MM.1S (cell line): ENCODE results near the gene FAM227B.

ENCODE experiments used
- EZH2 ChIP-seq: fragments of 300-600 bp; sonication (generic); optimal IDR thresholded peaks from 2 replicates; pipeline ENCODE3; 2017; ENCODE audit warnings: low read depth, mild to moderate bottlenecking, antibody characterized with exemption, low read length, mixed read lengths
- EZH2phosphoT487 ChIP-seq: fragments of 300-600 bp; sonication (generic); IDR thresholded peaks from 2 replicates; pipeline ENCODE4 v1.6.1; 2018; ENCODE audit warnings: antibody characterized with exemption, low read length
- TF ChIP-seq, protein P1 (sequence below): fragments of 300-600 bp; sonication (generic); IDR thresholded peaks from 2 replicates; pipeline ENCODE4 v1.5.1; 2016; ENCODE audit warnings: antibody characterized with exemption, low read length, mixed read lengths

GRCh38 chr15:49427372-49427771, 193.2 kb downstream of the FAM227B start:
- TF ChIP-seq, protein P1, sequence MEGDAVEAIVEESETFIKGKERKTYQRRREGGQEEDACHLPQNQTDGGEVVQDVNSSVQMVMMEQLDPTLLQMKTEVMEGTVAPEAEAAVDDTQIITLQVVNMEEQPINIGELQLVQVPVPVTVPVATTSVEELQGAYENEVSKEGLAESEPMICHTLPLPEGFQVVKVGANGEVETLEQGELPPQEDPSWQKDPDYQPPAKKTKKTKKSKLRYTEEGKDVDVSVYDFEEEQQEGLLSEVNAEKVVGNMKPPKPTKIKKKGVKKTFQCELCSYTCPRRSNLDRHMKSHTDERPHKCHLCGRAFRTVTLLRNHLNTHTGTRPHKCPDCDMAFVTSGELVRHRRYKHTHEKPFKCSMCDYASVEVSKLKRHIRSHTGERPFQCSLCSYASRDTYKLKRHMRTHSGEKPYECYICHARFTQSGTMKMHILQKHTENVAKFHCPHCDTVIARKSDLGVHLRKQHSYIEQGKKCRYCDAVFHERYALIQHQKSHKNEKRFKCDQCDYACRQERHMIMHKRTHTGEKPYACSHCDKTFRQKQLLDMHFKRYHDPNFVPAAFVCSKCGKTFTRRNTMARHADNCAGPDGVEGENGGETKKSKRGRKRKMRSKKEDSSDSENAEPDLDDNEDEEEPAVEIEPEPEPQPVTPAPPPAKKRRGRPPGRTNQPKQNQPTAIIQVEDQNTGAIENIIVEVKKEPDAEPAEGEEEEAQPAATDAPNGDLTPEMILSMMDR = no peak
- TF ChIP-seq EZH2 = no peak
- no peak for TF ChIP-seq EZH2phosphoT487
